ENCODE results near the gene PAPPA. TPM values are rescaled to one million over a fixed set of nuclear protein-coding genes. Genes with fewer than 3 reads are reported as not detected.

PAPPA gene
- total RNA-seq, 2 experiments from 2014 or later = not detected

- Mint-ChIP-seq H3K4me1 (no peaks in the 10 kb centered on the region), H3K27me3 (no peaks in the 10 kb centered on the region), H3K4me3 (no peak overlapping the region), H3K36me3 (ENCODE audit: low read depth) (no peaks in the 10 kb centered on the region), H3K9me3 (no peaks in the 10 kb centered on the region), H3K27ac (no peak overlapping the region)
- POLR2A ChIA-PET = no interaction called here
- no peak for DNase-seq
- CTCF ChIA-PET = no interaction called here
Measured at GRCh38 chr9:116298249-116298648, 144.7 kb downstream of the PAPPA start.

GRCh38 chr9:116298878-116299391, 145.3 kb downstream of the PAPPA start:
- Mint-ChIP-seq H3K4me1 (no peaks in the 10 kb centered on the region), H3K27me3 (no peaks in the 10 kb centered on the region), H3K36me3 (ENCODE audit: low read depth) (no peaks in the 10 kb centered on the region), H3K4me3 (no peak overlapping the region), H3K27ac (no peak overlapping the region), H3K9me3 (no peaks in the 10 kb centered on the region)
- ChIA-PET POLR2A (no interaction called here), CTCF (no interaction called here)
- DNase-seq = no peak

- ChIA-PET CTCF (no interaction called here), POLR2A (no interaction called here)
- Mint-ChIP-seq H3K4me1 (no peaks in the 10 kb centered on the region), H3K27ac (no peak overlapping the region), H3K36me3 (ENCODE audit: low read depth) (no peaks in the 10 kb centered on the region), H3K4me3 (no peak overlapping the region), H3K9me3 (no peaks in the 10 kb centered on the region), H3K27me3 (no peaks in the 10 kb centered on the region)
- no peak for DNase-seq
Measured at GRCh38 chr9:116300360-116300870, 146.8 kb downstream of the PAPPA start.

- no peaks in the 10 kb centered on the region for H3K4me1 Mint-ChIP-seq
- no peaks in the 10 kb centered on the region for H3K9me3 Mint-ChIP-seq
- no peaks in the 10 kb centered on the region for H3K36me3 Mint-ChIP-seq (ENCODE audit: low read depth)
- POLR2A ChIA-PET = no interaction called here
- no peak for DNase-seq
- no peak overlapping the region for H3K27ac Mint-ChIP-seq
- CTCF ChIA-PET = no interaction called here
- H3K27me3 Mint-ChIP-seq = no peaks in the 10 kb centered on the region
- no peak overlapping the region for H3K4me3 Mint-ChIP-seq
Measured at GRCh38 chr9:116303270-116303669, 149.7 kb downstream of the PAPPA start.

GRCh38 chr9:116303886-116304538, 150.4 kb downstream of the PAPPA start:
- ChIA-PET POLR2A (no interaction called here), CTCF (no interaction called here)
- Mint-ChIP-seq H3K4me3 (no peak overlapping the region), H3K27me3 (no peaks in the 10 kb centered on the region), H3K36me3 (ENCODE audit: low read depth) (no peaks in the 10 kb centered on the region), H3K4me1 (no peaks in the 10 kb centered on the region), H3K9me3 (no peaks in the 10 kb centered on the region), H3K27ac (no peak overlapping the region)
- no peak for DNase-seq

- POLR2A ChIA-PET = no interaction called here
- H3K4me3 Mint-ChIP-seq = no peak overlapping the region
- H3K9me3 Mint-ChIP-seq = no peaks in the 10 kb centered on the region
- no peaks in the 10 kb centered on the region for H3K36me3 Mint-ChIP-seq (ENCODE audit: low read depth)
- no peaks in the 10 kb centered on the region for H3K27me3 Mint-ChIP-seq
- no peak overlapping the region for H3K27ac Mint-ChIP-seq
- no peaks in the 10 kb centered on the region for H3K4me1 Mint-ChIP-seq
- CTCF ChIA-PET = no interaction called here
- no peak for DNase-seq
Measured at GRCh38 chr9:116304761-116305160, 151.2 kb downstream of the PAPPA start.

GRCh38 chr9:116308076-116308475, 154.5 kb downstream of the PAPPA start:
- H3K36me3 Mint-ChIP-seq (ENCODE audit: low read depth) = no peaks in the 10 kb centered on the region
- no peaks in the 10 kb centered on the region for H3K27me3 Mint-ChIP-seq
- no peak overlapping the region for H3K27ac Mint-ChIP-seq
- ChIA-PET POLR2A (no interaction called here), CTCF (no interaction called here)
- H3K4me1 Mint-ChIP-seq = no peaks in the 10 kb centered on the region
- no peak overlapping the region for H3K4me3 Mint-ChIP-seq
- H3K9me3 Mint-ChIP-seq = no peaks in the 10 kb centered on the region
- no peak for DNase-seq

- ChIA-PET CTCF (no interaction called here), POLR2A (no interaction called here)
- Mint-ChIP-seq H3K36me3 (ENCODE audit: low read depth) (no peaks in the 10 kb centered on the region), H3K27ac (no peak overlapping the region), H3K27me3 (no peaks in the 10 kb centered on the region), H3K4me3 (no peak overlapping the region), H3K4me1 (no peaks in the 10 kb centered on the region), H3K9me3 (no peaks in the 10 kb centered on the region)
- DNase-seq = no peak
Measured at GRCh38 chr9:116309900-116310611, 156.5 kb downstream of the PAPPA start.

GRCh38 chr9:116312221-116312620, 158.6 kb downstream of the PAPPA start:
- ChIA-PET CTCF (interaction anchor here (0.7 kb wide), 1 partner anchor 179 kb away, joined by 3 read pairs; no protein-coding TSS in a partner anchor), POLR2A (no interaction called here)
- H3K36me3 Mint-ChIP-seq (ENCODE audit: low read depth) = no peaks in the 10 kb centered on the region
- H3K27ac Mint-ChIP-seq = no peak overlapping the region
- H3K9me3 Mint-ChIP-seq = no peaks in the 10 kb centered on the region
- H3K4me3 Mint-ChIP-seq = no peak overlapping the region
- no peak for DNase-seq
- no peaks in the 10 kb centered on the region for H3K4me1 Mint-ChIP-seq
- H3K27me3 Mint-ChIP-seq = no peaks in the 10 kb centered on the region

GRCh38 chr9:116313638-116314037, 160.0 kb downstream of the PAPPA start:
- H3K9me3 Mint-ChIP-seq = no peaks in the 10 kb centered on the region
- no peaks in the 10 kb centered on the region for H3K4me1 Mint-ChIP-seq

GRCh38 chr9:116316246-116316645, 162.7 kb downstream of the PAPPA start:
- Mint-ChIP-seq H3K4me1 (no peaks in the 10 kb centered on the region), H3K4me3 (no peak overlapping the region), H3K36me3 (ENCODE audit: low read depth) (no peaks in the 10 kb centered on the region), H3K9me3 (no peaks in the 10 kb centered on the region), H3K27ac (no peak overlapping the region), H3K27me3 (no peaks in the 10 kb centered on the region)
- DNase-seq = no peak
- ChIA-PET POLR2A (no interaction called here), CTCF (no interaction called here)

More at GRCh38 chr9:116313638-116314037, 160.0 kb downstream of the PAPPA start:
- POLR2A ChIA-PET = no interaction called here
- CTCF ChIA-PET = no interaction called here
- H3K36me3 Mint-ChIP-seq (ENCODE audit: low read depth) = no peaks in the 10 kb centered on the region
- no peak overlapping the region for H3K27ac Mint-ChIP-seq
- no peak for DNase-seq
- no peaks in the 10 kb centered on the region for H3K27me3 Mint-ChIP-seq
- H3K4me3 Mint-ChIP-seq = no peak overlapping the region

- Mint-ChIP-seq H3K27me3 (no peaks in the 10 kb centered on the region), H3K9me3 (no peaks in the 10 kb centered on the region), H3K36me3 (ENCODE audit: low read depth) (no peaks in the 10 kb centered on the region), H3K4me1 (no peaks in the 10 kb centered on the region), H3K4me3 (no peak overlapping the region), H3K27ac (no peak overlapping the region)
- DNase-seq = no peak
- CTCF ChIA-PET = no interaction called here
- POLR2A ChIA-PET = no interaction called here
Measured at GRCh38 chr9:116317503-116317902, 163.9 kb downstream of the PAPPA start.

GRCh38 chr9:116318468-116319374, 165.1 kb downstream of the PAPPA start:
- H3K36me3 Mint-ChIP-seq (ENCODE audit: low read depth) = no peaks in the 10 kb centered on the region
- ChIA-PET CTCF (no interaction called here), POLR2A (no interaction called here)
- DNase-seq = no peak
- no peak overlapping the region for H3K4me3 Mint-ChIP-seq
- no peaks in the 10 kb centered on the region for H3K27me3 Mint-ChIP-seq
- H3K9me3 Mint-ChIP-seq = no peaks in the 10 kb centered on the region
- no peak overlapping the region for H3K27ac Mint-ChIP-seq
- H3K4me1 Mint-ChIP-seq = no peaks in the 10 kb centered on the region

All from activated CD4-positive, alpha-beta memory T cell treated with anti-CD3 and anti-CD28 coated beads, Interleukin-2, amount 10 ng/mL, durations not matched to agents 7 days and 5 days (primary cell).